Osteocyte (in vitro differentiated cells): ENCODE results near the gene MCTP2. TPM values are rescaled to one million over a fixed set of nuclear protein-coding genes. Genes with fewer than 3 reads are reported as not detected.

ENCODE experiments used
- DNase-seq: peaks from one replicate; pipeline ENCODE4 v3.0.0; 2021; ENCODE audit warnings: mixed read lengths; ENCODE audit not compliant: unreplicated experiment; ENCODE audit errors: extremely low spot score
- H3K27ac Mint-ChIP-seq: one replicate; pipeline ENCODE4 v1.8.0; 2021; ENCODE audit warnings: mild to moderate bottlenecking, mixed read lengths; ENCODE audit not compliant: unreplicated experiment
- H3K27me3 Mint-ChIP-seq: one replicate; pipeline ENCODE4 v1.8.0; 2021; ENCODE audit warnings: mixed read lengths; ENCODE audit not compliant: unreplicated experiment
- H3K36me3 Mint-ChIP-seq: one replicate; pipeline ENCODE4 v1.8.0; 2021; ENCODE audit warnings: mixed read lengths; ENCODE audit not compliant: unreplicated experiment
- H3K4me1 Mint-ChIP-seq: one replicate; pipeline ENCODE4 v1.8.0; 2021; ENCODE audit warnings: mixed read lengths; ENCODE audit not compliant: unreplicated experiment
- H3K4me3 Mint-ChIP-seq: one replicate; pipeline ENCODE4 v1.8.0; 2021; ENCODE audit warnings: mild to moderate bottlenecking, moderate library complexity, mixed read lengths; ENCODE audit not compliant: unreplicated experiment
- H3K9me3 Mint-ChIP-seq: one replicate; pipeline ENCODE4 v1.8.0; 2021; ENCODE audit warnings: mixed read lengths; ENCODE audit not compliant: unreplicated experiment
- CTCF ChIP-seq: fragments of 200-600 bp; sonication (generic); IDR thresholded peaks from 2 replicates; pipeline ENCODE4 v1.5.0; 2021; ENCODE audit warnings: antibody characterized with exemption, mild to moderate bottlenecking, moderate library complexity
- total RNA-seq: library from RNA; stranded (reverse); gene quantifications from 2 replicates; pipeline ENCODE4 v1.2.1, GENCODE V29; 2021

The MCTP2 gene
- total RNA-seq, 1 donor from 2014 or later = 0.32 TPM

GRCh38 chr15:94295275-94295674, 63.9 kb downstream of the MCTP2 start:
- Mint-ChIP-seq H3K4me3 (no peak overlapping the region), H3K9me3 (peaks cover 7% of the 10 kb centered on the region), H3K4me1 (no peaks in the 10 kb centered on the region), H3K27me3 (no peaks in the 10 kb centered on the region), H3K27ac (no peak overlapping the region), H3K36me3 (no peaks in the 10 kb centered on the region)
- TF ChIP-seq CTCF = no peak
- no peak for DNase-seq

- no peaks in the 10 kb centered on the region for H3K9me3 Mint-ChIP-seq
- DNase-seq = no peak
- no peak overlapping the region for H3K27ac Mint-ChIP-seq
- H3K36me3 Mint-ChIP-seq = no peaks in the 10 kb centered on the region
- no peaks in the 10 kb centered on the region for H3K27me3 Mint-ChIP-seq
- H3K4me3 Mint-ChIP-seq = no peak overlapping the region
- no peak for TF ChIP-seq CTCF
- no peaks in the 10 kb centered on the region for H3K4me1 Mint-ChIP-seq
Measured at GRCh38 chr15:94296717-94297116, 65.4 kb downstream of the MCTP2 start.

GRCh38 chr15:94297558-94297957, 66.2 kb downstream of the MCTP2 start:
- Mint-ChIP-seq H3K4me1 (no peaks in the 10 kb centered on the region), H3K27me3 (no peaks in the 10 kb centered on the region), H3K9me3 (no peaks in the 10 kb centered on the region), H3K4me3 (no peak overlapping the region), H3K27ac (no peak overlapping the region), H3K36me3 (no peaks in the 10 kb centered on the region)
- no peak for DNase-seq
- TF ChIP-seq CTCF = no peak

GRCh38 chr15:94298364-94298763, 67.0 kb downstream of the MCTP2 start:
- H3K27ac Mint-ChIP-seq = no peak overlapping the region
- H3K4me1 Mint-ChIP-seq = no peaks in the 10 kb centered on the region
- H3K27me3 Mint-ChIP-seq = no peaks in the 10 kb centered on the region
- no peak overlapping the region for H3K4me3 Mint-ChIP-seq
- H3K36me3 Mint-ChIP-seq = no peaks in the 10 kb centered on the region
- H3K9me3 Mint-ChIP-seq = no peaks in the 10 kb centered on the region
- no peak for TF ChIP-seq CTCF
- no peak for DNase-seq

- Mint-ChIP-seq H3K4me1 (no peaks in the 10 kb centered on the region), H3K27me3 (no peaks in the 10 kb centered on the region), H3K27ac (no peak overlapping the region), H3K4me3 (no peak overlapping the region), H3K9me3 (no peaks in the 10 kb centered on the region), H3K36me3 (no peaks in the 10 kb centered on the region)
- DNase-seq = no peak
- TF ChIP-seq CTCF = no peak
Measured at GRCh38 chr15:94300612-94301011, 69.3 kb downstream of the MCTP2 start.
